GM21381 (cell line): ENCODE measurements around the gene CYP2A6.

Experiments used
- ATAC-seq: cut with Tn5 transposase; IDR thresholded peaks from one replicate; pipeline ENCODE4 v1.9.1; 2021; ENCODE audit warnings: mild to moderate bottlenecking, moderate library complexity; ENCODE audit not compliant: unreplicated experiment

The CYP2A6 gene

DNA sequence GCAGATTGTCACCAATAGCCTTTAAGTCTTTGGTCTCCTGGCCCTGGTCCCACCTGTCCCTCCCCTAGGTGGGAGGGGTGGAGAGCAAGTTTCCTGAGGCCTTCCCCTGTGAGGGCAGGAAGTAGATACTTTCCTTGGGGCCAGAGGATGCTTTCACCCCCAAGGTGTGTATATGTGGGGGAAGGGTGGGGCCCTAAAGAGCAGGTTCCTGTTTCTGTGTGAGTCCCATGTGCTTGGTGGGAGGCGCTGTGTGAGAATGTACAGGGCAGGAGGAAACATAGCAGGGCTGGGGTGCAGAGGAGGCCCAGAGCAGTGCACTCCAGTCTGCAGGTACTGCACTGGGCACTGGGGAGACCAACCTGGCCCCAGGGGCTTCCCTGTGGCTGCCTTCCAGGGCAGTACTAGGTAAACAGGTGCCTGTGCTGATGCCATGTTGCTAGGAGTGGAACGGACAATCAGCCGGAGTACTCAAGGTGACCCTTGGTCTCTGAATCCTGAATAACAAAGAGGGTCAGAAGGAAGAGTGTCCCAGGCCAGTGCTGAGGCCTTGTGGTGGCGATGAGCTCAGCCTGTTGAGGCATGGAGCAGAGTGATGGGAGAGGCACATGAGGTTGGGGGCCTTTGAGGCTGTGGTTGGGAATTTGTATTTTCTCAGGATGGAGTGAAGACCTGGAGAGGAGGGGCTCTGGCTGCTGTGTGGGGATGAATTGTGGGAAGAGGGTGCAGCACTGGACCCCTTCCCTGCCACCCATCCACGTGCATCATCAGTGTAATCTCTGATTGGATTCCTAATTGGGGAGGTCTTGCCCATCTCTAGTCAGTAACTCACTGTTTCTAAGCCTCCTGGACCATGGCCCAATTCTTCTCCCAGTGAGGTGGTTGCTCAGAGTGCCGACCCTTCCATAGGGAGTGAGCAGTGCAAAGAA lies 46.1 kb downstream of the CYP2A6 start:
- no peak for ATAC-seq

DNA sequence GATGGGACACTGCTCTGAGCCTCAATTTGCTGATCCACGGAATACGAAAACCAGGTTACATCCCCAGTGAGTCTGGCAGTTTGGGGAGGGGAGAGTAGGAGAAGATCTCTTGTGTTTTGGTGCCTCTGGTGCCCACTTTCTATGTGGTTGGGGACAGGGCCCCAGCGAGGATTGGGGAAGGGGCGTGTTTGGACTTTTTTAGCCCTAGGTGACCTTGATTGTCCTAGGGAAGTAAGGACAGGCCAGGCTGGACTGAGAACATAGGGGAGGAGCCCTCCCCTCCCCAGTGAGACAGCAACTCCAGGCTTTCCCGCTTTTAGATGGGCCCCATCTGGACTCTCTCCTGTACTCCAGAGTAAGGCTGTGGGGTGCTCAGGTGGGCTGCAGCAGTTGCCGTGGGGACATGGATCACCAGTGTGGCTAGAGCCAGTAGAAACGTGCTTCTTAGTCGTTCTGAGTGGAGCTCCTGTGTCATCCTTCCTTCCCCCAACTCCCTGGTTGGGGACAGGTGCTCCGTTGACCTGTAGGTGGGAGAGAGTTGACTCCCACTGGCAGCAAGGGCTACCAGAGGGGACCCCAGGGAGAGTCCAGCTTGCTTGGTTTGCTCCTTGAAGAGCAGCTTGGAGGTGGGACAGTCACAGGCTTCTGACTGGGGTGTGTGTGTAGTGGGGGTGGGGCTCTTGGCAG lies 46.9 kb downstream of the CYP2A6 start:
- ATAC-seq = no peak

DNA sequence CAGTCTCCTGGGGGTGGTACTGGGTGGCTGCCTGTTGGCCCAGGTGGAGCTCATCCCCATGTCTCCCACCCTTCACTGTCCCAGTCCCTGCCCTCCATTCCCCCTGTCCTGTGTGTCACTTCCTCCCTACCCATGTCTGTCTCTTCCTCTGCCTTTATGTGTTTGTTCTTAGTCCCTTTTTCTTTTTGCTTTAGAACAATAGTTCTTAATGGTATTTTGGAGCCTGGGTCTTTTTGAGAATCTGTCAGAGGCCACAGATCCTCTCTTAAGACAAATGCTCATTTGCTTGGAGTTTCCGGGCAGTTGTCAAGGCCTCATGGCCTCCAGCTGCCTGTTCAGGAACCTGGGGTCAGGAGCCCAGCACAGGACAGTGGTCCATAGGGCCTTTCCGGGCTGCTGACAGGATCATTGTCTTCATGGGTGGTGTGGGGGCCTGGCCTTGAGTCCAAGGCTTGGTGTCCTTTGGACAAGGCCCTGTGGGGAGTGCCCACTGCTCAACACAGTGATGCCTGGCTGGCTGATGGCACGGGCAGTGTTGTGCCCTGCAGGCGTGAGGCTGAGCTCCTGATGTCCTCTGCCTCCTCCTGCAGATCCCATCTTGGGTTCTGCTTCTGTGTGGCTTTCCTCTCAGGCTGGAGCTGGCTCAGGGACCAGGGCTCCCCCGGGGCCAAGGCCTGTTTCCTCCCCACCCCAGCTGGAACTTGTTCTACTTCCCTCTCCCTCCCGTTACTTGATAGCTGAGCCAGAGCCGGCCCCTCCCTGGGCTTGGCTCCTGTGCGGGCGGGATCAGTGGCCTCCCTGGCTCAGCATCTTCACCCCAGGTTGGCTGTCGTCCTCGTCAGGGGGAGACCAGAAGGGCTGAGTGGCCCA lies 47.7 kb downstream of the CYP2A6 start:
- ATAC-seq = no peak

- no peak for ATAC-seq
Measured at GRCh38 chr19:40801426-40802299, 48.6 kb downstream of the CYP2A6 start.

DNA sequence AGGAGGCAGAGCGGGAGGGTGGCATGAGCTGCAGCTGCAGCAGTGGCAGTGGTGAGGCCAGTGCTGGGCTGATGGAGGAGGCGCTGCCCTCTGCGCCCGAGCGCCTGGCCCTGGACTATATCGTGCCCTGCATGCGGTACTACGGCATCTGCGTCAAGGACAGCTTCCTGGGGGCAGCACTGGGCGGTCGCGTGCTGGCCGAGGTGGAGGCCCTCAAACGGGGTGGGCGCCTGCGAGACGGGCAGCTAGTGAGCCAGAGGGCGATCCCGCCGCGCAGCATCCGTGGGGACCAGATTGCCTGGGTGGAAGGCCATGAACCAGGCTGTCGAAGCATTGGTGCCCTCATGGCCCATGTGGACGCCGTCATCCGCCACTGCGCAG lies 49.3 kb downstream of the CYP2A6 start:
- ATAC-seq = no peak

DNA sequence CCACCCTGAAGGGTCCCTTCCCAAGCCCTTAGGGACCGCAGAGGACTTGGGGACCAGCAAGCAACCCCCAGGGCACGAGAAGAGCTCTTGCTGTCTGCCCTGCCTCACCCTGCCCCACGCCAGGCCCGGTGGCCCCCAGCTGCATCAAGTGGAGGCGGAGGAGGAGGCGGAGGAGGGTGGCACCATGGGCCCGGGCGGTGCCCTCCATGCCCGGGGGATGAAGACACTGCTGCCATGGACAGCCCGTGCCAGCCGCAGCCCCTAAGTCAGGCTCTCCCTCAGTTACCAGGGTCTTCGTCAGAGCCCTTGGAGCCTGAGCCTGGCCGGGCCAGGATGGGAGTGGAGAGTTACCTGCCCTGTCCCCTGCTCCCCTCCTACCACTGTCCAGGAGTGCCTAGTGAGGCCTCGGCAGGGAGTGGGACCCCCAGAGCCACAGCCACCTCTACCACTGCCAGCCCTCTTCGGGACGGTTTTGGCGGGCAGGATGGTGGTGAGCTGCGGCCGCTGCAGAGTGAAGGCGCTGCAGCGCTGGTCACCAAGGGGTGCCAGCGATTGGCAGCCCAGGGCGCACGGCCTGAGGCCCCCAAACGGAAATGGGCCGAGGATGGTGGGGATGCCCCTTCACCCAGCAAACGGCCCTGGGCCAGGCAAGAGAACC lies 49.8 kb downstream of the CYP2A6 start:
- no peak for ATAC-seq

GRCh38 chr19:40799558-40800338 lies 50.5 kb downstream of the CYP2A6 start:
- no peak for ATAC-seq

DNA sequence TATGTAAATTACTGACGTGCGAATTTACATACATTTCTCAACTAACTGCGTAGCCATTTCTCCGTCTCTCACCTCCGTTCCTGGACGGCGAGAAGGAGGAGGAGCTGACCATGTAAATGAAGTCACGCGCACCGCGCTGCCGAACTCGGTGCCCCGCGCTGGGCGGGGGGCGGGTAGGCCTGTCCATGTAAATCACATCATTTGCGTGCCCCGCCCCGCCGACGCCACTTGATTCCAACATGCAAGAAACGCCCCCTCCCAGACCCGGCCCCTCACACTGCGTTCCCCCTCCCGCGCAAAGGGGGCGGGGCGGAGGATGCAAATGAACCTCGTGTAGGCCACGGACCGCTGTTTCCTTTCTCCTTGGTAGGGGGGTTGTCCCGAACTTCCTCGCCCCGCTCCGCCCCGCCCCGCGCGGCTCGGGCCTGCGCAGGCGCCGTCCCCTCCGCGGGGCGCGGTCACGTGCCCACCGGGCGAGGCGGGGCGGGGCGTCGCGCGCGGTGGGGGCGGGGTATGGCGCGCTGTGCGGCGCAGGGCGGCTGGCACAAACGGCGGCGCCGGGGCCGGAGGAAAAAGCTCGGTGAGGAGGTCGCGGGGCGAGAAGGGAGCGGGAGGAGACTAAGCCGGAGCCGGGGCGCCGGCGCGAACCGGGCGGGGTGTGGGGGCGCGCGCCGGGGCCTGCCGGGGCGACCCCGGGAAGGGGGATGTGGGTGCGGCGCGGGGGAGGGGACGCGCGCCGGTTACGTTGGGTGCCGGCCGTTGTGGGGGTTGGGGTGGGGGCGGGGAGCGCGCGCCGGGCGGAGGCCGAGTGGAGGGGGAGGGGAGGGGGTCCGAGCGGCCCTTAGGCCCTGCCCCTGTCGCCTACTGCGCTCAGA lies 51.3 kb downstream of the CYP2A6 start, which contains the start of gene EGLN2:
Gene EGLN2 (plus strand): TSS at position 509 of the 875 bp plus-strand sequence. CDS start 1,382 bp downstream, outside the sequence.
- ATAC-seq = peak; percentile 78

DNA sequence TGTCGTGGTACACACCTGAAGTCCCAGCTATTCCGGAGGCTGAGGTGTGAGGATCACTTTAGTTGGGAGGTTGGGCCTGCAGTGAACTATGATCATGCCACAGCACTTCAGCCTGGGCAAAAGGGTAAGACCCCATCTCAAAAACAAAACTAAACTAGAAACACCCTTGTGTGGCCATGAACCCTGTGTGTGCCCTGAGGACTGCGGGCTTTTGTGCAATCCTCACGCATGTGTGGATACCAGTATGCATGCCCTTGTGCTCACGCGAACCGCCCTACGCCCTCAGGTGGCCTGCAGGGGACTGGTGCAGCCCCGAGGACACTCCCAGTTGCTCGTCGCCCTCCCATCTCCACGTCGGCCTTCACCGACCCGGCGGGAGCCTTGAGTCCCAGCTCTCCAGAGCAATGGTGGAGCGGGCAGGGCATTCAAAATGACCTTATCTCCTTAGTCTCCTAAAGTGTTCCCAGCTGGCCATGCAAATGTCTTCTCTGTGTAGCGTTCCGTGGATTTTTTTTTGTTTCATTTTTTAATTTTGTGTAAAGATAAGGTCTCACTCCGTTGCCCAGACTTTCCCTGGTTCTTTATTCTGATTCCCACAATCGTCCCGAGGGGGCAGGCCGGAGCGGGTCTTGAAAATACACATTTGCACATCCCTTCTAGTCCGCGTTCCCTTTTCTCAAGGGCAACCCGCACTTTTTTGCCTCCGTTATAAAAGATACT lies 52.1 kb downstream of the CYP2A6 start:
- ATAC-seq = no peak

GRCh38 chr19:40797166-40797962 lies 52.9 kb downstream of the CYP2A6 start:
- ATAC-seq = no peak
